HCT116 (cell line): ENCODE measurements around the gene KCNK3. TPM values are rescaled to one million over a fixed set of nuclear protein-coding genes. Genes with fewer than 3 reads are reported as not detected.

Experiments
- ATAC-seq: fragments of 200-7000 bp; cut with Tn5 transposase; 2 replicates; pipeline ENCODE4 v1.9.1; 2020; ENCODE audit warnings: mild to moderate bottlenecking, moderate library complexity
- BruUV-seq: library from RNA; stranded (reverse); fragments of 400-500 nt; replicated peaks from 2 replicates; lab custom pipeline; 2021; lab: Mats Ljungman, UMichigan
- CTCF ChIA-PET: fragments of 300-600 bp; sonication (Branson Sonifier 250); formaldehyde crosslinking; loops from one replicate; lab custom pipeline; 2021; ENCODE audit warnings: antibody characterized with exemption; lab: Charles Lee
- POLR2A ChIA-PET: fragments of 300-600, 350-600 bp; sonication (Branson Sonifier 250); formaldehyde crosslinking; loops from one replicate; lab custom pipeline; 2021; ENCODE audit warnings: antibody characterized with exemption; lab: Charles Lee
- RAD21 ChIA-PET, 2 experiments: fragments of 300-600 bp; sonication (Branson Sonifier 250); formaldehyde crosslinking; loops; one replicate each; lab custom pipeline; 2023; ENCODE audit warnings: low total read pairs in 2 of 2; ENCODE audit not compliant: uncharacterized antibody in 2 of 2, unreplicated experiment in 2 of 2, low non-redundant PET in 1 of 2; lab: Charles Lee
- DNase-seq: peaks from one replicate; pipeline ENCODE4 v3.0.0-alpha.2; 2010; ENCODE audit warnings: low read depth, low spot score
- H2AFZ ChIP-seq: fragments of 200-600 bp; shearing (Covaris generic), sonication (generic); 2 replicates; pipeline ENCODE4 v1.6.1; 2017; ENCODE audit warnings: low read depth, mixed run types, mixed read lengths, antibody characterized with exemption, low read length; ENCODE audit not compliant: poor library complexity, severe bottlenecking
- H3K27ac ChIP-seq: 2 replicates; pipeline ENCODE4 v1.5.1; 2012; ENCODE audit warnings: low read depth, low read length
- H3K27me3 ChIP-seq: fragments of 200-600 bp; sonication (generic); 2 replicates; pipeline ENCODE4 v1.6.1; 2016; ENCODE audit warnings: mixed run types, low read length, mixed read lengths; ENCODE audit not compliant: insufficient read depth
- H3K36me3 ChIP-seq, 2 experiments: fragments of 200-500 bp in 1 of 2; fragments of 200-600 bp in 1 of 2; sonication (Bioruptor generic) in 1 of 2; sonication (generic) in 1 of 2; 2 replicates each; pipeline versions ENCODE4 v1.5.1 to v1.6.1; 2014 to 2016; ENCODE audit warnings: low read length in 2 of 2, inconsistent platforms in 1 of 2, mixed read lengths in 1 of 2, mixed run types in 1 of 2; ENCODE audit not compliant: insufficient read depth in 2 of 2, control insufficient read depth in 1 of 2
- H3K4me1 ChIP-seq, 2 experiments: fragments of 200-600 bp in 1 of 2; sonication (generic) in 1 of 2; 2 replicates each; pipeline versions ENCODE4 v1.5.1 to v1.6.1; 2012 to 2017; ENCODE audit warnings: low read length in 2 of 2, inconsistent platforms in 1 of 2, mild to moderate bottlenecking in 1 of 2, mixed read lengths in 1 of 2, mixed run types in 1 of 2, moderate library complexity in 1 of 2; ENCODE audit not compliant: insufficient read depth in 2 of 2, control insufficient read depth in 1 of 2
- H3K4me2 ChIP-seq: fragments of 200-600 bp; sonication (generic); 2 replicates; pipeline ENCODE4 v1.6.1; 2017; ENCODE audit warnings: mixed run types, low read length, mixed read lengths
- H3K4me3 ChIP-seq, 2 experiments: fragments of 200-600 bp in 1 of 2; sonication (generic) in 1 of 2; replicated peaks in 1 of 2; 2 replicates each; pipeline ENCODE4 v1.5.1; 2011 to 2016; ENCODE audit warnings: low read length in 2 of 2, control low read depth in 1 of 2, low read depth in 1 of 2, mild to moderate bottlenecking in 1 of 2, mixed read lengths in 1 of 2, mixed run types in 1 of 2
- H3K79me2 ChIP-seq: fragments of 200-600 bp; sonication (generic); 2 replicates; pipeline ENCODE4 v1.6.1; 2017; ENCODE audit warnings: mild to moderate bottlenecking, mixed run types, low read length, moderate library complexity, mixed read lengths; ENCODE audit not compliant: insufficient read depth
- H3K9ac ChIP-seq: fragments of 200-600 bp; sonication (generic); 2 replicates; pipeline ENCODE4 v1.6.1; 2016; ENCODE audit warnings: low read length, mixed read lengths
- H3K9me2 ChIP-seq: fragments of 200-600 bp; sonication (generic), shearing (Covaris generic); 2 replicates; pipeline ENCODE4 v1.6.1; 2017; ENCODE audit warnings: mixed run types, mild to moderate bottlenecking, moderate library complexity; ENCODE audit not compliant: insufficient read depth
- H3K9me3 ChIP-seq, 2 experiments: fragments of 200-500 bp in 1 of 2; fragments of 200-600 bp in 1 of 2; sonication (Bioruptor generic) in 1 of 2; sonication (generic) in 1 of 2; 2 replicates each; pipeline ENCODE4 v1.6.1; 2014 to 2017; ENCODE audit warnings: low read length in 2 of 2, mixed read lengths in 2 of 2, inconsistent platforms in 1 of 2, low read depth in 1 of 2, mild to moderate bottlenecking in 1 of 2, mixed run types in 1 of 2, moderate library complexity in 1 of 2; ENCODE audit not compliant: control insufficient read depth in 1 of 2, insufficient read depth in 1 of 2
- H4K20me1 ChIP-seq: fragments of 200-600 bp; sonication (generic), shearing (Covaris generic); 2 replicates; pipeline ENCODE4 v1.6.1; 2017; ENCODE audit warnings: mixed run types, mild to moderate bottlenecking, moderate library complexity; ENCODE audit not compliant: insufficient read depth
- ATF3 ChIP-seq: IDR thresholded peaks from 2 replicates; pipeline ENCODE4 v1.6.1; 2012
- CTCF ChIP-seq, 3 experiments: fragments of 200-600 bp in 1 of 3; sonication (generic) in 1 of 3; IDR thresholded peaks in 2 of 3; conservative IDR thresholded peaks in 1 of 3; 2 replicates each; pipeline ENCODE4 v1.5.1; 2012 to 2017; ENCODE audit warnings: low read depth in 2 of 3, low read length in 2 of 3, antibody characterized with exemption in 1 of 3, borderline replicate concordance in 1 of 3, control low read depth in 1 of 3, mild to moderate bottlenecking in 1 of 3, mixed read lengths in 1 of 3, mixed run types in 1 of 3, moderate library complexity in 1 of 3; ENCODE audit not compliant: insufficient read depth in 1 of 3
- EGR1 ChIP-seq: IDR thresholded peaks from 2 replicates; pipeline ENCODE4 v1.6.1; 2012; ENCODE audit warnings: low read depth
- ELF1 ChIP-seq: IDR thresholded peaks from 2 replicates; pipeline ENCODE4 v1.6.1; 2012; ENCODE audit warnings: low read depth, borderline replicate concordance
- EZH2phosphoT487 ChIP-seq: fragments of 200-600 bp; IDR thresholded peaks from 2 replicates; pipeline ENCODE4 v1.6.1; 2018; ENCODE audit warnings: antibody characterized with exemption, borderline replicate concordance
- FOSL1 ChIP-seq: IDR thresholded peaks from 2 replicates; pipeline ENCODE4 v1.6.1; 2012; ENCODE audit warnings: low read depth
- JUND ChIP-seq: IDR thresholded peaks from 2 replicates; pipeline ENCODE4 v1.6.1; 2012
- MAX ChIP-seq: IDR thresholded peaks from 2 replicates; pipeline ENCODE4 v1.6.1; 2012
- RAD21 ChIP-seq: IDR thresholded peaks from 2 replicates; pipeline ENCODE4 v1.6.1; 2012; ENCODE audit warnings: low read depth, mild to moderate bottlenecking
- SP1 ChIP-seq: IDR thresholded peaks from 2 replicates; pipeline ENCODE4 v1.6.1; 2012; ENCODE audit warnings: low read depth
- SRF ChIP-seq: IDR thresholded peaks from 2 replicates; pipeline ENCODE4 v1.6.1; 2012; ENCODE audit warnings: low read depth
- ZNF274 ChIP-seq: fragments of 200-500 bp; sonication (Bioruptor generic); IDR thresholded peaks from 2 replicates; pipeline ENCODE4 v1.6.1; 2014; ENCODE audit warnings: mild to moderate bottlenecking, low read depth, low read length, inconsistent platforms
- intact Hi-C: fragments of 100-400 bp; cut with micrococcal nuclease; formaldehyde crosslinking; loops from 2 replicates; pipeline ENCODE4 v1.10.0; 2022
- total RNA-seq: library from RNA; stranded (reverse); gene quantifications from one replicate; pipeline ENCODE4 v1.2.1, GENCODE V29; 2021; ENCODE audit not compliant: unreplicated experiment

KCNK3 gene
- total RNA-seq, 1 experiment from 2014 or later, result 0.71 TPM

DNA sequence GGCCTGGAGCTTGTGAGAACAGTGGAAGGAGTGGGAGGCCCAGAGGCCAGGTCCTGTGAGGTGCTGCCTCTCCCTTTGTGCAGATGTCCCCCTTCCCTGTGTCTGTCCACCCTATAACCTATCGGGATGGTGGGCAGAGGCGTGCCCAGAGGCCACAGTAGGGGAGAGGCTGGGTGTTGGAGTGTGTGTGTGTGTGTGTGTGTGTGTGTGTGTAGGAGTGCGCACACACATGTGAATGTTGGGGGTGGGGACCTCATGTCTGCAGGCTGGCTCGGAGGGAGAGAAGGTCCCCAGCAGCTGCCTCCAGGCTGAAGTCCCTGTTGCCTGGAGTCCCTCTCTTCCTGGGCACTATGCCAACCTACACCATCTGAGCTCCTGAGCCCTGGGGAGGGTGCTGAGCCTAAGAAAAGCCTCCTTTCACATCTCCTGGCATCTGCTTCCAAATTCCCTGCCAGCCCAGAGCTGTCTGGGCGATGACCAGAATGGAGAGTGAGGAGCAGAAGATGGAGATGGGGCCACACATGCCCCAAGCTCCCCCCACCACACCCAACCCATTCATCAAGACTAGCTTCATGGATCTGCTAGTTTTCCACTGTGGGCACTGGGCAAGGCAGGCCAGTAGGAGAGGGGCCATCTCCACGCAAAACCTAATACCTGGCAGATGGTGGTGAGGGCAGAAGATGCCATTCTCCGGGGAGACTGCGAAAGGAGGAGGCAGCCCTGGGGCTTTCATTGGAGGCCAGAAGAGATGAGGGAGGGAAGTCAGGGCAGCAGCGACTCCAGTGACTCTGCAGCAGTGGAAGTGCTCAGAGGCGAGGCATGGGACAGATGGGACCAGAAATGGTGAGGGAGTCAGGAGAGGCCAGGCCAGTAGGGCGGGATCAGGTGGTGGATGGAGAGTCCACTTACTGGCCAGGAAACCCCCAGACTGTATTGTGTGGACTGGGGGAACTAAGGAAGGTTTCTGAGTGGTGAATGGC, 20.3 kb downstream of the KCNK3 start:
- H2AFZ ChIP-seq, result no peak overlapping the region
- no peak overlapping the region for H3K9ac ChIP-seq
- CTCF ChIA-PET, result no interaction called here
- no peaks in the 10 kb centered on the region for H3K9me2 ChIP-seq
- no peak for TF ChIP-seq CTCF (IDR thresholded peaks at IDR 0.05 in 2 of 3, conservative IDR thresholded peaks at IDR 0.05 in 1 of 3; ENCODE audit: borderline replicate concordance in 1 of 3, insufficient read depth in 1 of 3, low read depth in 2 of 3, low read length in 2 of 3)
- TF ChIP-seq, all 23 proteins: peak for 0
- ATAC-seq (no peak; the same call in 1 of the 2 replicates), DNase-seq (no peak)
- Histone ChIP-seq H3K4me3 (no peak overlapping the region), H4K20me1 (no peaks in the 10 kb centered on the region), H3K27me3 (no peaks in the 10 kb centered on the region), H3K4me1 (peaks cover 0 to 6% of the 10 kb centered on the region in 2 experiments; a peak in 1 of 4 replicates), H3K27ac (no peak overlapping the region), H3K79me2 (no peaks in the 10 kb centered on the region), H3K36me3 (no peaks in the 10 kb centered on the region), H3K4me2 (no peak overlapping the region), H3K9me3 (no peaks in the 10 kb centered on the region)
- BruUV-seq, result no TSS peak
- POLR2A ChIA-PET, result interaction anchor here (1.5 kb wide), 1 partner anchor 8 kb away, joined by 5 read pairs; no protein-coding TSS in a partner anchor
- intact Hi-C loops, result no loop called here
- RAD21 ChIA-PET, result no interaction called here

- DNase-seq, result no peak
- Histone ChIP-seq H3K9me3 (no peaks in the 10 kb centered on the region), H3K79me2 (no peaks in the 10 kb centered on the region), H4K20me1 (no peaks in the 10 kb centered on the region), H3K4me1 (peaks cover 16% of the 10 kb centered on the region in 2 experiments), H3K4me2 (no peak overlapping the region), H3K36me3 (no peaks in the 10 kb centered on the region), H3K9ac (no peak overlapping the region), H3K27ac (no peak overlapping the region), H3K4me3 (no peak overlapping the region), H2AFZ (no peak overlapping the region), H3K27me3 (no peaks in the 10 kb centered on the region), H3K9me2 (no peaks in the 10 kb centered on the region)
- ATAC-seq, result no peak
- ChIA-PET POLR2A (no interaction called here), CTCF (no interaction called here), RAD21 (no interaction called here)
- no TSS peak for BruUV-seq
- intact Hi-C loops, result no loop called here
- TF ChIP-seq EGR1 (no peak), ATF3 (no peak), RAD21 (no peak), EZH2phosphoT487 (no peak), JUND (no peak), FOSL1 (no peak), ZNF274 (no peak), SRF (no peak), ELF1 (no peak), SP1 (no peak), MAX (no peak), CTCF (IDR thresholded peaks at IDR 0.05 in 2 of 3, conservative IDR thresholded peaks at IDR 0.05 in 1 of 3; ENCODE audit: borderline replicate concordance in 1 of 3, insufficient read depth in 1 of 3, low read depth in 2 of 3, low read length in 2 of 3) (no peak)
These were observed 23.2 kb downstream of the KCNK3 start for GRCh38 chr2:26715528-26716270.
